Hepatic stellate cell (primary cell): ENCODE data around the gene EMCN.
"Not testable (repeated sequence)": the region's sequence is repeated elsewhere in the genome, so short reads cannot be mapped to it uniquely, and the experiment has no call there.

Experiments
- DNase-seq: peaks from one replicate; pipeline ENCODE4 v3.0.0; 2011; ENCODE audit warnings: low spot score

Gene EMCN

GRCh38 chr4:100492129-100492528 lies 25.7 kb downstream of the EMCN start:
- DNase-seq: no peak

DNA sequence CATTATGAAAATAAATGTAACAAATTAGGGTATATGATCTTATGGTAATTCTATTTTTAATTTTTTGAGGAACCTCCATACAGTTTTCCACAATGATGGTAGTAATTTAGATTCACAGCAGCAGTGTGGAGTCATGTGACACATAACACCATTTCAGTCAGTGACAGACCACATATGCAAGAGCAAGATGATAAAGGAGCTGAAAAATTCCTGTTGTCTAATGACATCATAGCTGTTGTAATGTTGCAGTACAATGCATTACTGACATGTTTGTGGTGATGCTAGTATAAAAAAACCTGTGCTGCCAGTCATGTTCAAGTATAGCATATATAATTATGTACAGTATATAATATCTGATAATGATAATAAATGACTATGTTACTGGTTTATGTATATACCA lies 28.5 kb downstream of the EMCN start:
- DNase-seq: no peak

GRCh38 chr4:100486496-100486895 lies 31.3 kb downstream of the EMCN start:
- no peak for DNase-seq

DNA sequence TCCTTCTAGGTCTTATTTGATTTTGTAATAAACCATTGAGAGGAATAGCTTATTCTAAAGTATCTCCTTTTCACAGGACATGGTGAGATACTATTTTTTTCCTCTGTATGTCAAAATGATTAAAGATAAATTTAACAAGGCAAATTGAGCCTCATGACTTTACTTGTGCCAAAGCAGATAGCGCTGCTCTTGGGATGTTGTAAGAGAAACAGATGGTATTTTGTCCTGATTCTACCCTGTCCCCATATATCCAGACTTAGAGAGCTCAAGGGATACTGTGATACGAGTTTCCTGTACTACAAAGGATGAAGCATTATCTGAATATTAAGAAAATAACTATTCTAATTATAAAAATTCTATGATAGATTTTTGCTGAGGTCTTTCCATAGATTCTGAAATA lies 34.0 kb downstream of the EMCN start:
- no peak for DNase-seq

DNA sequence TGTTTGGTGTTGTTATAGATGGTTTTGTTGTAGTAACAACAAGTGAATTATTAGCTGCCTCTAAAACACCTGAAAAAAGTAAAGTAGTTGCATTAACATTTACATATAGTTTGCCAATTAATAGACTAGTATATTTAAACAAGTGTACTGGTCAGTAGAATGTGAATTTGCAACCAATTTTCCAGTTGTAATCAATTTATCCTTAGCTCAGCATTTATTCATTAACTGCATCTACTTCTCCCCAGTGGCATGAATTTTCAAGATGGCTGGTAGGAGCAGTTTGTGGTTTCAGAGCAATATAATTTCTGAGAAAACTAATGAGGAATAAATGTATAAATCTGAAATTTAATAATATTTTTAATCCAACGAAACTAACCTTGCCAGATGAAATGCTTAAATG lies 37.9 kb downstream of the EMCN start:
- no peak for DNase-seq

- DNase-seq: no peak
These were observed 48.3 kb downstream of the EMCN start for GRCh38 chr4:100469555-100469954.

GRCh38 chr4:100466501-100466900 lies 51.3 kb downstream of the EMCN start:
- DNase-seq: no peak

- DNase-seq: no peak
These were observed 55.8 kb downstream of the EMCN start for GRCh38 chr4:100461807-100462605.

- DNase-seq: no peak
These were observed 67.4 kb downstream of the EMCN start for GRCh38 chr4:100450449-100450848.

GRCh38 chr4:100431416-100431815 lies 86.4 kb downstream of the EMCN start:
- DNase-seq: no peak

DNA sequence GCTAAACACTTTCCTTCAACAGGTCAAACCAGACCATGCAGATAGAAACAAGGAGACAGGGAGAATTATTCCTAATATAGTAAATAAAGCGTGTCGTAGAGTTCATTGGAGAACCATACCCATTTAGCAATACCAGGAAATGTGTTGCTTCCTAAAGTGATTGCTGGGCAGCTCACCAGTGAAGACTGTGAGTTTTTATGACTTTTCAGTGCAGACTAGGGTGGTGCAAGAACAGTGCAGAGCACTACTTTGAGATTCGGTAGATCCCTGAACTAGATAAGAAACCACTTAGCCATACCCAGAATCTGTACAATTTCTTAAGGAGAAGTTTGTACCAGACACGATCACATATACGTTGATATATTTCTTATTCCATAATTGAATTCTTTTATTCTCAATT lies 87.4 kb downstream of the EMCN start:
- no peak for DNase-seq

DNA sequence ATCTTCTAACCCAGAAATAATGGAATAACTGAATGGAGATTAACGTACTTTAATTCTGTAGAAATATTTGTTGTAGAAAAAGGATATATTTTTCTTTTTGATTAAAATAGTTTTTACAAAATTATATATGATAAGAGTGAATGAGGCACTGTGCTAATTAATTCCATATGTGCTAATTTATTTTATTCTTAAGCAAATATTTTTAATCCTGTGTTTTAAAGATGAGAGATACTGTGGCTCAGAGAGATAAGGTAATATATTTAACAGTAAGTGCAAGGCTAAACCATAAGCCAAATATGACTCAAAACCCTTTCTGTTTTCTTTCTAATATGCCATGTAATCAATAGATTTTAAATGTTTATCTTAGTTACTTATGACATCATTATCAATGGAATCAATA lies 88.2 kb downstream of the EMCN start:
- DNase-seq: no peak

DNA sequence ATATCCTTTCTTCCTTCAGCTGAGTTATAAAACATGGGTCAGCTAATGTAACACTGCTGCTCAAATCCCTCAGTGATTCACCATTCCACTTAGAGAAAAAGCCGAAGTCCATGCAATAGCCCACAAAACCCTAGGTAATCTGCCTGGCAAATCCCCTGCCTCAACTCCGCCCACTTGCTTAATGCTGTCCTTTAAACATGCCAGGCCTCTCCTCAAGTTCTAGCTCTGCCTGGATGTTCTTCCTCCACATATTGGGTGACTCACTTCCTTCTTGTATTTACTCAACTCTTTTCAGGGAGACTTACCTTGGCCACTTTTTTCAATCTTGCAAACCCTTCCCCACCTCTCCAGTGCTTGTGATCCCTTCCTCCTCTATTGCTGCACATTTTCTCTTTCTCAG lies 89.8 kb downstream of the EMCN start:
- no peak for DNase-seq

DNA sequence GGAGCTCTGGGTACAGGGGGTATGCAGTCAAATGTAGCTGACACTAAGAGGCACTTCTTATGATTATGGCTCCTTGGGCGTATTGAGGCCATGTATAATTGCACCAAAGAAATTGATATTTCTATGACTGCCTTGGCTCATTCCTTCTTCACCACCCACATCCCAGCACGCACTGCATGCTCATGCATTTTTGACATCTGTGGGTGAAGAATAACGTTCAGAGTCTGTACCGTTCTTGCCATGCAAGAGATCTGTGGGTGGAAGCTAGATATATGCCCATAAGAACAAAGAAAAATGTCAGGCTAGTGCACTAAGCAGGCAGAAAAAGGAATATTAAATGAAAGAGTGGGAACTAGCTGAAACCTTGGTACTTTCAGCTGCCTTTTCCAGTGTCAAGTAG lies 93.4 kb downstream of the EMCN start:
- DNase-seq: no peak

DNA sequence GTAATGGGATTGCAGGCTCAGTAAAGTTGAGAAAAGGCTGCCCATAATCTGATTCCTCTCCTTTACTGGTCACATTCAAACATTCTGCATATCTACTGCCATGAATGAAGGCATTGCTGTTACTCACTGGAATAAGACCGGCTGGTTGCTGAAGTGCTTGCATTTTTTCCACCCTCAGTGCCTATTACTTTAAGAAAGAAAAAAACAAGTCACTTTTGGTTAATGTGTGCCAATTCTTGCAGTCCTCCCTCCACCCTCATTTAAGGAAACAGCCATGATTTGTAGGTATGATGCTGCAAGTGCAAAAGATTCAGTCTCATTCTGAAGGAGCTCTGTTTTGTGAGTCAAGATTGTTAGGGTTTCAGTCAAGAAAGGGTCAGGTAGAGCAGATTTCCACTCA lies 94.9 kb downstream of the EMCN start:
- DNase-seq: no peak

- peak; percentile 7 for DNase-seq
These were observed 96.4 kb downstream of the EMCN start for GRCh38 chr4:100421361-100421978.

DNA sequence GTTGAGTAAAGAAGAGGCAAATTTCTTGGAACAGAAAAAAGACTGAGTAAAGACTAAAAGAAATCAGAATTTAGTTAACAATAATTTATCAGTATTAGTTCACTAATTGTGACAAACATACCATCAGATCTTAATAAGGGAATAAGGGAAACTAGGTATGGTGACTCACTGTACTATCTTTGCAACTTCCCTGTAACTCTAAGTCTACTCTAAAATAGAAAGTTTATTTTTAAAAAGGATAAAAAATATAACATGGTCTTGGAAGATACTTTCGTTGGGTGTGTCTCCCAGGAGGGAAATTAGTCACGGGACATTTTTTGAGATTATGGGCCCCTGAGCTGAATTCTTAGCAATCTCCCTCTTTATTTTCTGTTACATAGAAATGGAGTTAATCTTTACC lies 97.3 kb downstream of the EMCN start:
- no peak for DNase-seq

DNA sequence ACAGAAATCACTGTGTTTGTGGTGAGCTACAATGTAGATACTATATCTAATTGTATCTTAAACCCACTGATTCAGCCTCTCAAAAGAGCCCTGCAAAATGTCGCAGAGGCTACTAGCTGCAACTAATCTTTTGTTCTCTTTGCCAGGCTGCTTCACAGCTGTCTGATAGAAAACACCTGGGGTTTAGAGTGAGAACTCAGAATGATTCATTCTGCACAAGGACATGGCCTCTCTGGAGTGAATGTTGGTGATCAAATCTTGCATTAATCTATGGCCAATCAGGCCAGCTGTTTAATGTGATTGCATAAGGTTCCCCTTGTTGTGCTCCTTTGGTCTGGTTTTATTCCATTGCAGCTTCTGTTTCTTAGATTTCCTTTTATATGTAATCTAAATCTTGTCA lies 100.3 kb downstream of the EMCN start:
- no peak for DNase-seq

DNA sequence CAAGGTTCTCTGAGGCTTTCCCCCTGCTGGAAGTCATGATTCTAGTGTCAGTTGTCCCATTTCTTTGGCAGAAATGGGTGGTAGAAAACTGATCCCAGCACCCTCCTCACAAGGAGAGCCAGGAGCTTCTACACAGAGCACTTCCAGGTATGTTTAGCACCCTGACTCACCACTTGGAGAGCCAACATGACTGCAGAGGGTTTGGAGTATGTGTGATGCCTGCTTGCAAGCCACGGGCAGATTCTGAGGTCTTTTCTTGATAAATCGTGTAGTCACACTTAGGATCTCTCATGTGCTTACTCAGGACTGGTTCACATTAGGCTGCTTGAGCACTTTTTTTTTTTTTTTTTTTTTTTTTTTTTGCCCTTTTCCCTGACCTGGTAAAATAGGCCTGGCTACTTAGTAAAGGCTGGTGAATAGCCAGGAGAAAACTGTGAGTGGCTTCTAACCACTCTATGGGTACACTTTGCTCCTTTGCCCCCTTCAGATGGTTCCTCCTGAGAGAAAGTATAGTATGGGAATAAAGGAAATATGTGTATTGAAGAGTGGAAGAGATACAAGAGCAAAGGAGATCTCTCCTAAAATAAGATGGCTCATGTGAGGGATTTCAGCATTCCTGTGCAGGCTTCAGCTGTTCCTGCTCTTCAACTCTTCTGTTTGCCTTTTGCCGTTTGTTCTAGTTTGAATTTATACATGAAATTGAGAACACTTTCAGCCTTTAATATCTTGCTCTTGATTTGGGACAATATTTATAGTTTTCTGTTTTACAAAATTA lies 103.6 kb downstream of the EMCN start:
- DNase-seq: no peak

- DNase-seq: no peak
These were observed 126.0 kb downstream of the EMCN start for GRCh38 chr4:100391863-100392262.

DNA sequence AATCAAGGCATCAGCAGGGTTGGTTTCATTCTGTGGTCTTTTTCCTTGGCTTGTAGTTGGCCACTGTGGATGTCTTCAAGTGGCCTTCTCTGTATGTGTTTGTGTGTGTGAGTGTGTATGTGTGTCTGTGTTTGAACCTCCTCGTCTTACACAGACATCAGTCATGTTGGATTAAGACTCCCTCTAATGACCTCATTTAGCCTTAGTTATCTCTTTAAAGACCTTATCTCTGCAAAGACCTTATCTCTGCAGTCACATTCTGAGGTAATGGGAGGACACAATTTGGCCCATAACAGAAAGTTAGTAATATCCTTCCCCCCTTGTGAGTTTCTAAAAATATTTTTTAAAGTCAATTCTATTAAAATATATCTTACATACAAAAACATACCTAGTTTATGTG lies 126.7 kb downstream of the EMCN start:
- no peak for DNase-seq

GRCh38 chr4:100386270-100386669 lies 131.6 kb downstream of the EMCN start:
- DNase-seq: no peak

DNA sequence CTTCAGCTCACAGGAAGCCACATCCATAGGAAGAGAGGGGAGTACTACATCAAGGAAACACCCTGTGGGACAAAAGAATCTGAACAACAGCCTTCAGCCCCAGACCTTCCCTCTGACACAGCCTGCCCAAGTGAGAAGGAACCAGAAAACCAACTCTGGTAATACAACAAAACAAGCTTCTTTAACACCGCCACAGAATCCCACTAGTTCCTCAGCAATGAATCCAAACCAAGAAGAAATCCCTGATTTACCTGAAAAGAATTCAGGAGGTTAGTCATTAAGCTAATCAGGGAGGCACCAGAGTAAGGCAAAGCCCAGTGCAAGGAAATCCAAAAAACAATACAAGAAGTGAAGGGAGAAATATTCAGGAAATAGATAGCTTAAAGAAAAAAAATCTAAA lies 137.4 kb downstream of the EMCN start:
- DNase-seq: not testable (repeated sequence)
